GM10266 (cell line): ENCODE results near the gene PGF.
"Not testable (repeated sequence)": the region's sequence is repeated elsewhere in the genome, so short reads cannot be mapped to it uniquely, and the experiment has no call there.

Experiments used
- DNase-seq: peaks from one replicate; pipeline ENCODE4 v3.0.0; 2012; ENCODE audit errors: extremely low spot score
- TF ChIP-seq, protein P1 (sequence below): IDR thresholded peaks from 2 replicates; pipeline ENCODE4 v1.5.1; 2012; ENCODE audit warnings: mild to moderate bottlenecking, low read depth; ENCODE audit not compliant: control insufficient read depth, insufficient read depth; ENCODE audit errors: missing control alignments

Gene PGF

DNA sequence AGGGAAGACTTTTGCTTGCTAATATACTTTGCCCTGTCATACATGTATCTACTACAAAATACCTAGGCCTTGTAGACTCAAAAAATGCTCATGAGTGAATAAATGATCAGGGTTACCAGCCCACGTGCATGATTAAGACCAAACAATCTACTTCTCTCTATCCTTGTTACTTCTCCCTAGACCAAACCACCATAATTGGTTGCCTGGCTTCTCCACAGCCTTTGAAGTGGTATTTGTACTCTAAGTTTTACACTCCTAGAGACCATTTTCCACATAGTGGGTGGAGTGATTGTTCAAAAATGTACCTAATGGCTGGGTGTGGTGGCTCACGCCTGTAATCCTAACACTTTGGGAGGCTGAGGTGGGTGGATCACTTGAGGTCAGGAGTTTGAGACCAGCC lies 18.2 kb downstream of the PGF start:
- no peak for DNase-seq
- TF ChIP-seq, protein P1, sequence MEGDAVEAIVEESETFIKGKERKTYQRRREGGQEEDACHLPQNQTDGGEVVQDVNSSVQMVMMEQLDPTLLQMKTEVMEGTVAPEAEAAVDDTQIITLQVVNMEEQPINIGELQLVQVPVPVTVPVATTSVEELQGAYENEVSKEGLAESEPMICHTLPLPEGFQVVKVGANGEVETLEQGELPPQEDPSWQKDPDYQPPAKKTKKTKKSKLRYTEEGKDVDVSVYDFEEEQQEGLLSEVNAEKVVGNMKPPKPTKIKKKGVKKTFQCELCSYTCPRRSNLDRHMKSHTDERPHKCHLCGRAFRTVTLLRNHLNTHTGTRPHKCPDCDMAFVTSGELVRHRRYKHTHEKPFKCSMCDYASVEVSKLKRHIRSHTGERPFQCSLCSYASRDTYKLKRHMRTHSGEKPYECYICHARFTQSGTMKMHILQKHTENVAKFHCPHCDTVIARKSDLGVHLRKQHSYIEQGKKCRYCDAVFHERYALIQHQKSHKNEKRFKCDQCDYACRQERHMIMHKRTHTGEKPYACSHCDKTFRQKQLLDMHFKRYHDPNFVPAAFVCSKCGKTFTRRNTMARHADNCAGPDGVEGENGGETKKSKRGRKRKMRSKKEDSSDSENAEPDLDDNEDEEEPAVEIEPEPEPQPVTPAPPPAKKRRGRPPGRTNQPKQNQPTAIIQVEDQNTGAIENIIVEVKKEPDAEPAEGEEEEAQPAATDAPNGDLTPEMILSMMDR: no peak

DNA sequence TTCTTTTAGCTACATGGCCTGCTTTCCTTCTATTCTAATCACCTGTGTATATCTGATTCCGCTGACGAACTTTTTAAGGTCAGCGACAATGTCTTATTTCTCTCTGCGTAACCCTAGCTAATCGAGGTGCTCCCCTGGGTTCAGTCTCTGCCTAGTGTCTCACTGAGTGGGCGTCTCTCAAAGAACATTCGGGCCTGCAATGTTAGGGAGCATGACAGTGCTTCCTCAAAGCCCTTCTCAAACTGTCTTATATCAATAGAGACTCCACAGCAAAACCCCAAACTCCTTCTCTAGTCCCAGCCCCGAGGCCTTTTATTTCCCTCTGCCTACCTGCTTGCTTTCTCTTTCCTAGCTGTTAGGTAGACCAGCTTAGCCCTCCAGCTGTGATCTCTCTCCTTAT lies 18.7 kb downstream of the PGF start:
- TF ChIP-seq, protein P1: no peak
- no peak for DNase-seq

DNA sequence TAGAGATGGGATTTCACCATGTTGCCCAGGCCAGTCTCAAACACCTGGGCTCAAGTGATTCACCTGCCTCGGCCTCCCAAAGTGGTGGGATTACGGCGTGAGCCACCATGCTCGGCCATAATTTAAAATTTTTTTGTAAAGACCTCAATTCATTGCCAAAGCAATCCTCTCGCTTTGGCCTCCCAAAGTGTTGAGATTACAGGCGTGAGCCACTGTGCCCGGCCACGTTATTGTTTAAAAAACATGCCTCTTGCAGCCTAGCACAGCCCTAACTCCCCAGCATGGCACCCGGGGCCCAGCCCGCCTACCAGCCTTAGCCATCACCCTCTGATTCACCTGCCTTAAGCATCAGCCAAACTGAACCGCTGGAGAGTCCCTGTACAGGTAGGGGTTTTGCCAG lies 19.2 kb downstream of the PGF start:
- TF ChIP-seq, protein P1: no peak
- no peak for DNase-seq

DNA sequence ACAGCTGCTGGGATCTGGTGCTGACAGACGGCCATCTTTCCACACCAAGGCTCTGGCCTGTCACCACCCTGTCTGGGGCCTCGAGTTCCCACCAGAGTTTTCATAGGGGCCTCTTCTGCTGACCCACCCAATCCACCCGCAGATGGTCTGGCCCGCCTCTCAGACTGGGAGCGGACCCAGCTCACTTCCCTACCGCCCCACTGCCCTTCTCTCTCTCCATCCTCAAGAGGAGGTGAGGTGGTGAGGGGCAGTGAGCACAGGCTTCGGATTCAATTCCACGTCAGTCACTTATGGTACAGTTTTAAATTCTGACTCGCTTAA lies 20.1 kb downstream of the PGF start:
- TF ChIP-seq, protein P1: no peak
- no peak for DNase-seq

DNA sequence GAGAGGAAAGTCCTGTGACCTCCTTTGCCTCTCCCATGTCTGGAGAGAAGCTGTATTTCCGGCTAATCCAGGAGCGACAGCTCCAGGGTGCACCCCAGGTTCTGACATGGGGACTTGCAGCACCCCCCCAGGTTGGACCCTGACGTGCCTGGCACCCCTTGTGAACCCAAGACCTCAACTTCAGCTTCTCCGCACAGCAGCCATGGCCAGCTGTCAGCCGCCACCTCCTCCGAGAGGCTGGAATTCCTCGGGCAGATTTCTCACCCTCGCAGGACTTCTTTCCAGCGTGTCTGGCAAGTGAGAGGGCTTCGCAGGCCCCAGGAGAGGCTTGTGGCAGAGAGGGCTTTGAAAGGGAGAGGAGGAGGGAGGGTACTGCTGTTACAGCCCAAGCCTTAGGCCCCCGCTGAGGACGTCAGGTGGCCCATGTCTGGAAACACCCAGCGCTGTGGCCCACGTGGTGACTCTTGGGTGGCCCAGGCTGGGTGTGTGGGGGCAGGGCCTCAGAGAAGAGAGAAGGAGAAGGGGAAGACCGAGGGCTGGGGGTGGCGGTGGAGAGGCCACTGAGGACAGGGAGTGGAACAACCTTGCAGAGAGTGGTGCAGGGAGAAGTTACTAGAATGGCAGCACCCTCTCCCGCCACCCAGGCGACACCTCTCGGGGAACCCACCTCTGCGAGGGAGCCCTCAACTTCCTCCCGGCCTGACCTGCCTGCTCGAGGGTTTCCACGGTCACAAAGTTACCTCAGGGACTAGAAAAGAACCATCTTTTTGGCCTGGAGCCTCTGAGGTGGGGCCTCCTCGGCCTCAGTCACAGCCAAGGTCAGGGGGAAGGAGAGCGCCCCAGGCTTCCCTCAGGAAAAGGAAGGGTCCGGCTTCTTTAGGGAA lies 20.7 kb downstream of the PGF start:
- DNase-seq: no peak
- TF ChIP-seq, protein P1: no peak

DNA sequence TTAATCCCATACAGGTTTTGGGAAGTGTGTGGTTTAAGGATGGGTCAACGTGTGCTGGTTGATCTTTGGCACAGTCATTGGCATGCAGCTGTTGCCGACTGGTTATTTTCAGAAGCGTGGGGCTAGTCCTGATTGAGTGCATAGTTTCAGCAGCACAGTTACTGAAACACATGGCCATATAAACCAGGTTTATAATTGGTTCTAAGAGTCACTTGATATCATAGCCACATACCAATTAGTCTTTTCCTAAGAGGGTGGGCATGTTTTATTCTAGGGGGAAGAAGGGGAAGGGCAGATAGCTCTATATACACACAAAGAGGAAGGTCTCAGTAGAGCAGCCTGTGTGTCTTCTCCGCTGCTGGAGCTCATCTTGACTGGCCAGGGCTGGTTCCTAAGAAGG lies 21.4 kb downstream of the PGF start:
- TF ChIP-seq, protein P1: no peak
- DNase-seq: no peak

DNA sequence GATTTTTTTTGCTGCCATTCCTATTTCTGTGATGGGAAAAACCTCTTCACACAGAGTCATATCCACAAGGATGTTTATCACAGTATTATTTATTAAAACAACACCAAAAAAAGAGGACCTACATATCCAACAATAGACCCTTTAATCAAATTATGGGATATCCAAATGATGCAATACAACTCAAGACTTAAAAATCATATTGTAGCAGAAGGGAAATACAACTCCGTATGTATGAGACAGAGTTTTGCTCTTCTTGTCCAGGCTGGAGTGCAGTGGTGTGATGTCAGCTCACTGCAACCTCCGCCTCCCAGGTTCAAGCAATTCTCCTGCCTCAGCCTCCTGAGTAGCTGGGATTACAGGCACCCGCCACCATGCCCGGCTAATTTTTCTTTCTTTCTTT lies 22.5 kb downstream of the PGF start:
- not testable (repeated sequence) for DNase-seq
